ENCODE measurements around the gene UQCRQ. TPM values are rescaled to one million over a fixed set of nuclear protein-coding genes. Genes with fewer than 3 reads are reported as not detected.

The UQCRQ gene
- polyA plus RNA-seq, 1 of the 3 experiments (the other 2 are of a cell fraction) = 694 TPM

GRCh38 chr5:132883261-132883834 lies 16.9 kb downstream of the UQCRQ start (continued):
- TF ChIP-seq NRF1 (IDR thresholded peaks at IDR 0.05; ENCODE audit: low read depth, low read length) = no peak
- no peak for TF ChIP-seq ELF1 (IDR thresholded peaks at IDR 0.05)
- no peak for TF ChIP-seq TAF1 (IDR thresholded peaks at IDR 0.05; ENCODE audit: borderline replicate concordance, low read depth, low read length)
- TF ChIP-seq MEF2A (IDR thresholded peaks at IDR 0.05; ENCODE audit: borderline replicate concordance, low read depth) = no peak
- no peak for TF ChIP-seq USF1 (IDR thresholded peaks at IDR 0.05; ENCODE audit: borderline replicate concordance, low read depth)
- TF ChIP-seq REST (IDR thresholded peaks at IDR 0.05; ENCODE audit: low read depth, low read length) = no peak

GRCh38 chr5:132884548-132884947 lies 18.1 kb downstream of the UQCRQ start:
- H3K9me2 ChIP-seq = no peaks in the 10 kb centered on the region
- no peak overlapping the region for H3K9ac ChIP-seq
- H3K4me3 ChIP-seq (ENCODE audit: low read depth in 2 of 2, low read length in 1 of 2) = no peak overlapping the region
- peaks cover 5% of the 10 kb centered on the region; the same call in 1 of the 2 replicates for H4K20me1 ChIP-seq (ENCODE audit: insufficient read depth)
- H3K9me3 ChIP-seq = no peaks in the 10 kb centered on the region
- H3K4me2 ChIP-seq = no peak overlapping the region
- H3K27ac ChIP-seq (ENCODE audit: low read depth in 2 of 2, low read length in 1 of 2) = peak overlapping the region in 1 of 2 experiments; percentile 32; a peak in 1 of 4 replicates
- peaks cover 44% of the 10 kb centered on the region for H3F3A ChIP-seq (replicated peaks; ENCODE audit: insufficient read depth)
- H2AFZ ChIP-seq (ENCODE audit: low read depth) = no peak overlapping the region
- WGBS (ENCODE audit: low lambda C conversion rate) = 86% methylated on average over 2 of the region's 2 CpGs
- no peak for DNase-seq
- no peaks in the 10 kb centered on the region; a peak in 1 of 4 replicates for H3K4me1 ChIP-seq (ENCODE audit: control insufficient read depth in 1 of 2, insufficient read depth in 2 of 2, low read depth in 1 of 2, low read length in 1 of 2)
- POLR2A ChIA-PET = interaction anchor here (1.5 kb wide), 1 partner anchor 18 kb away, joined by 7 read pairs; the partner anchor contains the start of genes GDF9 and UQCRQ
- CTCF ChIA-PET = interaction anchor here (0.6 to 4.2 kb wide), 10 partner anchors 8 to 176 kb away, joined by 3 to 43 read pairs (median 8); partner anchors contain the start of genes GDF9, HSPA4, SHROOM1 and UQCRQ
- no peaks in the 10 kb centered on the region for H3K27me3 ChIP-seq (ENCODE audit: insufficient read depth)
- peaks cover 71 to 80% of the 10 kb centered on the region in 2 experiments for H3K36me3 ChIP-seq (replicated peaks in 1 of 2; ENCODE audit: control insufficient read depth in 1 of 2, insufficient read depth in 2 of 2, low read length in 1 of 2)
- TF ChIP-seq NFIC (IDR thresholded peaks at IDR 0.05; ENCODE audit: borderline replicate concordance) (no peak), POLR2AphosphoS5 (IDR thresholded peaks at IDR 0.05; ENCODE audit: low read depth, low read length) (no peak), YY1 (IDR thresholded peaks at IDR 0.05; ENCODE audit: low read depth) (no peak), CHD2 (IDR thresholded peaks at IDR 0.05; ENCODE audit: low read length, partially characterized antibody) (no peak), SMC3 (IDR thresholded peaks at IDR 0.05; ENCODE audit: low read depth, low read length) (no peak), PBX3 (IDR thresholded peaks at IDR 0.05) (no peak), MEF2A (IDR thresholded peaks at IDR 0.05; ENCODE audit: borderline replicate concordance, low read depth) (no peak), RCOR1 (IDR thresholded peaks at IDR 0.05; ENCODE audit: low read length) (no peak), RAD21 (IDR thresholded peaks at IDR 0.05; ENCODE audit: low read length) (no peak), FOXM1 (IDR thresholded peaks at IDR 0.05; ENCODE audit: low read depth) (no peak), FOXJ3 (CRISPR knock-in tag; IDR thresholded peaks at IDR 0.05) (no peak), ELF1 (IDR thresholded peaks at IDR 0.05) (no peak), ZBTB33 (IDR thresholded peaks at IDR 0.05; ENCODE audit: borderline replicate concordance, low read depth) (no peak), FOSL2 (IDR thresholded peaks at IDR 0.05; ENCODE audit: borderline replicate concordance, low read depth) (no peak)
- H3K79me2 ChIP-seq (ENCODE audit: insufficient read depth) = peaks cover 12% of the 10 kb centered on the region; the same call in 1 of the 2 replicates

Measured in SK-N-SH (cell line).